Heart left ventricle (tissue), 13 donors: ENCODE data around the gene GTF2E1.

Experiments used
- POLR2A ChIP-seq, 2 donors: fragments of 450-650 bp; IDR thresholded peaks; one replicate each; pipeline ENCODE4 v1.6.1; 2017; ENCODE audit warnings: antibody characterized with exemption in 2 of 2, mild to moderate bottlenecking in 2 of 2, moderate library complexity in 2 of 2
- TF ChIP-seq, protein P1 (sequence below), 12 donors: fragments of 200-600 bp; sonication (generic) in 4 of 12; IDR thresholded peaks; one replicate each; pipeline versions ENCODE4 v1.5.0 to v1.8.0; 2018 to 2022; ENCODE audit warnings: antibody characterized with exemption in 12 of 12, mild to moderate bottlenecking in 5 of 12
- donor health status: ischemic (EF 13 %, LVEDD 7.1; RV severe dilation, severe dysfunction).
- donor health status: DM: no; HTN: yes; CAD: no.
- donor health status: DM: no; HTN: no; CAD: no.
- donor health status: ischemic (EF 25% LVEDD 6.9; RV normal size, moderate dysfunction).
- donor health status: ischemic (EF 25% LVEDD 5.7; RV mildly dilated, moderate dysfunction).
- donor health status: ischemic (EF 35%, LVEDD 5.7; RV mildly dilated, moderate dysfunction).
- donor health status: nonischemic (EF 11% LVEDD 7.7; RV severe dilation, severe dysfunction).
- donor health status: DM: yes; HTN: yes; CAD: no.
- donor health status: PGD.
- donor health status: ischemic (EF 29% LVEDD 5.4; RV normal size, mild dysfunction).
- donor health status: nonischemic (EF 23%, LVEDD 6.1; RV moderate dilation, normal function).

DNA sequence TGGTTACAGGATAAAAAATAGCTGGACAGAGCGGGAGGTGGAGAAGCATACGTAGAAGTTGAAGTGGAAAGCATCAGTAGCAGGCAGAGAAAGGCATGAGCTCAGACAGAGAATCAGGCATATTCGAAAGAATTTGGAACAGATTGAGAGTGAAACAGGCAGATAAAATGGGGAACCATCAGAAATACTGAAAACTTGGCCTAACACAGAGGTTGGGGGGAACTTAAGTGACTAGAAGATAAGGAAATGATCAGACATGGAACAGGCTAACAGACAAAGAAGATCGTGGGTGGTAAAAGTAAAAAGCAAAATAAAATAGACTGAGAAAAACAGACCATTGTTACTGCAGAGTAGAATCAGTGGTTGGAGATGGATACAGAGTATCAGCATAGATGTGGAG lies 32.9 kb downstream of the GTF2E1 start:
- TF ChIP-seq, protein P1, sequence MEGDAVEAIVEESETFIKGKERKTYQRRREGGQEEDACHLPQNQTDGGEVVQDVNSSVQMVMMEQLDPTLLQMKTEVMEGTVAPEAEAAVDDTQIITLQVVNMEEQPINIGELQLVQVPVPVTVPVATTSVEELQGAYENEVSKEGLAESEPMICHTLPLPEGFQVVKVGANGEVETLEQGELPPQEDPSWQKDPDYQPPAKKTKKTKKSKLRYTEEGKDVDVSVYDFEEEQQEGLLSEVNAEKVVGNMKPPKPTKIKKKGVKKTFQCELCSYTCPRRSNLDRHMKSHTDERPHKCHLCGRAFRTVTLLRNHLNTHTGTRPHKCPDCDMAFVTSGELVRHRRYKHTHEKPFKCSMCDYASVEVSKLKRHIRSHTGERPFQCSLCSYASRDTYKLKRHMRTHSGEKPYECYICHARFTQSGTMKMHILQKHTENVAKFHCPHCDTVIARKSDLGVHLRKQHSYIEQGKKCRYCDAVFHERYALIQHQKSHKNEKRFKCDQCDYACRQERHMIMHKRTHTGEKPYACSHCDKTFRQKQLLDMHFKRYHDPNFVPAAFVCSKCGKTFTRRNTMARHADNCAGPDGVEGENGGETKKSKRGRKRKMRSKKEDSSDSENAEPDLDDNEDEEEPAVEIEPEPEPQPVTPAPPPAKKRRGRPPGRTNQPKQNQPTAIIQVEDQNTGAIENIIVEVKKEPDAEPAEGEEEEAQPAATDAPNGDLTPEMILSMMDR (IDR thresholded peaks at IDR 0.05), result no peak
- TF ChIP-seq POLR2A (IDR thresholded peaks at IDR 0.05), result no peak
